ENCODE results near the gene FUT7. TPM values are rescaled to one million over a fixed set of nuclear protein-coding genes. Genes with fewer than 3 reads are reported as not detected.

FUT7 gene
- total and polyA plus RNA-seq, 2 of the 8 experiments (the other 6 are each of a cell fraction or from before 2014, with no cell fraction given), result not detected

- no peak overlapping the region for H3K4ac ChIP-seq (replicated peaks; ENCODE audit: insufficient read length, low read depth, low read length)
- no peak overlapping the region for H3K23ac ChIP-seq (ENCODE audit: insufficient read length)
- no peak overlapping the region for H3K27ac ChIP-seq (ENCODE audit: low read depth, low read length)
- H3K27me3 ChIP-seq (replicated peaks in 1 of 4; ENCODE audit: control insufficient read depth in 3 of 4, extremely low read depth in 1 of 4, insufficient read depth in 3 of 4, low read length in 3 of 4), result no peaks in the 10 kb centered on the region; a peak in 1 of 7 replicates
- H3K9me3 ChIP-seq (ENCODE audit: insufficient read depth in 2 of 2, low read depth in 1 of 2, low read length in 1 of 2), result peaks cover 0 to 27% of the 10 kb centered on the region in 2 experiments; a peak in 2 of 4 replicates
- peaks cover 0 to 10% (median 3%) of the 10 kb centered on the region in 4 experiments; a peak in 3 of 7 replicates for H3K4me1 ChIP-seq (replicated peaks in 1 of 4; ENCODE audit: control insufficient read depth in 3 of 4, insufficient read depth in 4 of 4, low read length in 3 of 4)
- no peak overlapping the region; the same call in 1 of the 2 replicates for H3K18ac ChIP-seq (ENCODE audit: extremely low read depth, low read length)
- ChIA-PET POLR2A (ENCODE audit: partially characterized antibody) (no interaction called here), CTCF (ENCODE audit: partially characterized antibody) (interaction anchor here (0.6 to 7.2 kb wide), 6 partner anchors 12 to 250 kb away, joined by 3 to 54 read pairs (median 3); partner anchors contain the start of genes ABCA2 and FUT7)
- peaks cover 0 to 13% (median 0%) of the 10 kb centered on the region in 4 experiments; a peak in 1 of 8 replicates for H3K36me3 ChIP-seq (ENCODE audit: control insufficient read depth in 2 of 4, insufficient read depth in 4 of 4, low read length in 3 of 4)
- H2BK15ac ChIP-seq (ENCODE audit: low read length), result no peak overlapping the region
- no peak overlapping the region for H3K4me2 ChIP-seq (ENCODE audit: insufficient read depth in 1 of 2, low read depth in 2 of 2, low read length in 2 of 2)
- no peak overlapping the region for H2AK5ac ChIP-seq (ENCODE audit: low read depth, low read length)
- no peaks in the 10 kb centered on the region; the same call in 1 of the 2 replicates for H3K23me2 ChIP-seq (ENCODE audit: low read depth, low read length)
- TF ChIP-seq CBX5 (IDR thresholded peaks at IDR 0.05; ENCODE audit: low read depth, low read length) (no peak), E2F6 (IDR thresholded peaks at IDR 0.05) (peak; percentile 20; the same call in 1 of the 2 replicates), SAP30 (IDR thresholded peaks at IDR 0.05; ENCODE audit: insufficient read depth, insufficient replicate concordance, low read length) (no peak), JUND (IDR thresholded peaks at IDR 0.05; ENCODE audit: low read length) (no peak), EP300 (IDR thresholded peaks at IDR 0.05; ENCODE audit: borderline replicate concordance in 1 of 2, low read depth in 2 of 2, low read length in 2 of 2) (no peak), CBX8 (IDR thresholded peaks at IDR 0.05; ENCODE audit: borderline replicate concordance, low read depth, low read length) (no peak), POLR2A (IDR thresholded peaks at IDR 0.05; ENCODE audit: control extremely low read depth in 1 of 2, low read depth in 2 of 2, low read length in 2 of 2) (no peak), SIRT6 (IDR thresholded peaks at IDR 0.05; ENCODE audit: low read length) (no peak)
- no peak overlapping the region for H2BK120ac ChIP-seq (replicated peaks; ENCODE audit: low read depth, low read length)
- no peak overlapping the region for H4K8ac ChIP-seq (ENCODE audit: extremely low read depth, insufficient read depth, low read length)
- no peak overlapping the region for H4K5ac ChIP-seq (ENCODE audit: insufficient read length, low read depth, low read length)
- FAIRE-seq (no peak), DNase-seq (ENCODE audit: low read depth in 1 of 2, low spot score in 2 of 2) (no peak)
- no peak overlapping the region for H4K91ac ChIP-seq (replicated peaks; ENCODE audit: insufficient read length, low read length)
- H3K14ac ChIP-seq (ENCODE audit: insufficient read length), result no peak overlapping the region
- WGBS, 2 experiments (ENCODE audit: extremely low coverage in 1 of 2, insufficient coverage in 1 of 2, insufficient read length in 1 of 2, insufficient replicate concordance in 2 of 2, low coverage in 1 of 2, low lambda C conversion rate in 2 of 2, missing lambda C conversion rate in 1 of 2), result 92% methylated on average over 27 of the region's 45 CpGs; no CpG with 5 or more reads in 1 of the 2 experiments
- no peak overlapping the region for H3K4me3 ChIP-seq (ENCODE audit: extremely low read depth in 1 of 4, insufficient read depth in 2 of 4, low read depth in 3 of 4, low read length in 4 of 4)
- no peak overlapping the region for H2BK12ac ChIP-seq (ENCODE audit: low read depth, low read length)
- H4K20me1 ChIP-seq (replicated peaks in 1 of 2; ENCODE audit: control insufficient read depth in 1 of 2, insufficient read depth in 2 of 2, low read length in 2 of 2), result peaks cover 0 to 5% of the 10 kb centered on the region in 2 experiments
- H3K79me1 ChIP-seq (ENCODE audit: low read depth, low read length), result no peaks in the 10 kb centered on the region
- no peak overlapping the region for H3K9ac ChIP-seq (replicated peaks in 1 of 4; ENCODE audit: extremely low read depth in 1 of 4, low read depth in 3 of 4, low read length in 3 of 4)
- no peak overlapping the region for H2AFZ ChIP-seq (ENCODE audit: low read length)
- H3K56ac ChIP-seq (replicated peaks; ENCODE audit: insufficient read length, low read depth, low read length), result no peak overlapping the region
- H2BK20ac ChIP-seq (ENCODE audit: low read length), result no peak overlapping the region
- H3K79me2 ChIP-seq (ENCODE audit: control insufficient read depth in 1 of 2, insufficient read depth in 2 of 2, low read length in 2 of 2), result no peaks in the 10 kb centered on the region
- H2BK5ac ChIP-seq (ENCODE audit: low read depth, low read length), result no peak overlapping the region
Measured at GRCh38 chr9:137017791-137018497, 13.9 kb downstream of the FUT7 start.
